Activated CD8-positive, alpha-beta memory T cell treated with anti-CD3 and anti-CD28 coated beads, Interleukin-2, amount 50 U/mL, for 24 hours (primary cell): Measurements from ENCODE around the gene IGF2BP3.

Experiments used
- DNase-seq: peaks from one replicate; pipeline ENCODE4 v3.0.0-alpha.2; 2020; ENCODE audit errors: extremely low read depth

Gene IGF2BP3

GRCh38 chr7:23264916-23265458 lies 205.3 kb downstream of the IGF2BP3 start:
- no peak for DNase-seq

GRCh38 chr7:23261843-23262452 lies 208.3 kb downstream of the IGF2BP3 start:
- DNase-seq = no peak

- DNase-seq = no peak
Observed at GRCh38 chr7:23260371-23260770, 209.9 kb downstream of the IGF2BP3 start.
